ENCODE data around the gene DLG5.

DNA sequence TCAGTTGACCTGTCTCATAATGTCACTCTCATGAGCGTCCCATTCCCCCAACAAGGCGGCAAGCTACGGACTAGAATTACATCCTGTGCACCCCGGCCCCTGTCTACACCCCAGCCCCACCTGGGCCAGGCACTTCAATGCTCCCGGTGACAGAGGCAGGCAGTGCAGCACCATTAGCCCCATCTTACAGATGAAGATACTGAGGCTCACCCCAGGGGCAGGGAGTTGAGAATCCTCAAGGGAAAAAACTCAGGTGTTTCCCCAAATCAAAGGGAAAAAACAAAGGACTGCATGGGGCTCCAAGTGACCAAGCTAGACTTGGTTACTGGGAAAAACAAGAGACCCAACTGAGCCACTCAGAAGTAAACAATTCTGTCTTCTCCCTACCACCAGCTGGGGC, 4.5 kb downstream of the DLG5 start:
- TF ChIP-seq CTCF (IDR thresholded peaks at IDR 0.05; ENCODE audit: insufficient read depth, low read length, poor library complexity, severe bottlenecking) (no peak), EZH2phosphoT487 (conservative IDR thresholded peaks at IDR 0.05; ENCODE audit: low read length) (no peak)

All from SU-DHL-6 (cell line).